IPS-18c (cell line): ENCODE measurements around the gene PRKCE.
"Not testable (repeated sequence)": the region's sequence is repeated elsewhere in the genome, so short reads cannot be mapped to it uniquely, and the experiment has no call there.

Experiments
- H3K4me3 ChIP-seq: 2 replicates; pipeline ENCODE4 v1.7.0; 2013; ENCODE audit warnings: low read depth, mild to moderate bottlenecking, low read length, moderate library complexity; ENCODE audit not compliant: insufficient read depth
- H3K9me3 ChIP-seq: one replicate; pipeline ENCODE4 v1.6.1; 2013; ENCODE audit warnings: mild to moderate bottlenecking, low read length, moderate library complexity; ENCODE audit not compliant: control insufficient read depth, insufficient read depth

Gene PRKCE

GRCh38 chr2:45706033-45706432 is 54.6 kb downstream of the PRKCE start:
- Histone ChIP-seq H3K9me3 (peaks cover 2% of the 10 kb centered on the region), H3K4me3 (no peak overlapping the region)

GRCh38 chr2:45707006-45707405 is 55.5 kb downstream of the PRKCE start:
- peaks cover 2% of the 10 kb centered on the region for H3K9me3 ChIP-seq
- no peak overlapping the region for H3K4me3 ChIP-seq

- peaks cover 2% of the 10 kb centered on the region for H3K9me3 ChIP-seq
Observed at GRCh38 chr2:45707661-45708060, 56.2 kb downstream of the PRKCE start.

GRCh38 chr2:45708501-45708900 is 57.0 kb downstream of the PRKCE start:
- no peak overlapping the region for H3K4me3 ChIP-seq
- H3K9me3 ChIP-seq = peaks cover 2% of the 10 kb centered on the region

More at GRCh38 chr2:45707661-45708060, 56.2 kb downstream of the PRKCE start:
- no peak overlapping the region for H3K4me3 ChIP-seq

- H3K4me3 ChIP-seq = no peak overlapping the region; the same call in 1 of the 2 replicates
- peaks cover 2% of the 10 kb centered on the region for H3K9me3 ChIP-seq
Observed at GRCh38 chr2:45709137-45709536, 57.7 kb downstream of the PRKCE start.

- no peak overlapping the region for H3K4me3 ChIP-seq
- peaks cover 2% of the 10 kb centered on the region for H3K9me3 ChIP-seq
Observed at GRCh38 chr2:45710468-45710867, 59.0 kb downstream of the PRKCE start.

GRCh38 chr2:45711224-45711623 is 59.7 kb downstream of the PRKCE start:
- no peak overlapping the region for H3K4me3 ChIP-seq
- peaks cover 2% of the 10 kb centered on the region for H3K9me3 ChIP-seq

- peaks cover 2% of the 10 kb centered on the region for H3K9me3 ChIP-seq
- no peak overlapping the region for H3K4me3 ChIP-seq
Observed at GRCh38 chr2:45712570-45712969, 61.1 kb downstream of the PRKCE start.

GRCh38 chr2:45713136-45713535 is 61.7 kb downstream of the PRKCE start:
- no peaks in the 10 kb centered on the region for H3K9me3 ChIP-seq
- no peak overlapping the region for H3K4me3 ChIP-seq

GRCh38 chr2:45713591-45713990 is 62.1 kb downstream of the PRKCE start:
- no peaks in the 10 kb centered on the region for H3K9me3 ChIP-seq
- no peak overlapping the region for H3K4me3 ChIP-seq

GRCh38 chr2:45714679-45715078 is 63.2 kb downstream of the PRKCE start:
- Histone ChIP-seq H3K4me3 (no peak overlapping the region), H3K9me3 (no peaks in the 10 kb centered on the region)

- H3K4me3 ChIP-seq = no peak overlapping the region
- H3K9me3 ChIP-seq = no peaks in the 10 kb centered on the region
Observed at GRCh38 chr2:45715601-45716379, 64.3 kb downstream of the PRKCE start.

GRCh38 chr2:45716432-45716831 is 65.0 kb downstream of the PRKCE start:
- H3K4me3 ChIP-seq, H3K9me3 ChIP-seq: not testable (repeated sequence)

- no peak overlapping the region for H3K4me3 ChIP-seq
Observed at GRCh38 chr2:45716915-45717314, 65.4 kb downstream of the PRKCE start.

GRCh38 chr2:45720210-45720609 is 68.7 kb downstream of the PRKCE start:
- Histone ChIP-seq H3K4me3 (no peak overlapping the region), H3K9me3 (no peaks in the 10 kb centered on the region)

More at GRCh38 chr2:45716915-45717314, 65.4 kb downstream of the PRKCE start:
- no peaks in the 10 kb centered on the region for H3K9me3 ChIP-seq

- Histone ChIP-seq H3K4me3 (no peak overlapping the region), H3K9me3 (no peaks in the 10 kb centered on the region)
Observed at GRCh38 chr2:45721150-45721549, 69.7 kb downstream of the PRKCE start.

- no peaks in the 10 kb centered on the region for H3K9me3 ChIP-seq
- no peak overlapping the region for H3K4me3 ChIP-seq
Observed at GRCh38 chr2:45722477-45722876, 71.0 kb downstream of the PRKCE start.

- Histone ChIP-seq H3K4me3 (no peak overlapping the region), H3K9me3 (no peaks in the 10 kb centered on the region)
Observed at GRCh38 chr2:45723857-45724256, 72.4 kb downstream of the PRKCE start.

- Histone ChIP-seq H3K4me3 (no peak overlapping the region), H3K9me3 (no peaks in the 10 kb centered on the region)
Observed at GRCh38 chr2:45724335-45724734, 72.9 kb downstream of the PRKCE start.
